ENCODE measurements around the gene ZC3H14. TPM values are rescaled to one million over a fixed set of nuclear protein-coding genes. Genes with fewer than 3 reads are reported as not detected.

The ZC3H14 gene
- total and polyA plus RNA-seq, 9 of the 15 experiments (the other 6 are each of a cell fraction or from before 2014, with no cell fraction given): 21.1 to 109 (median 45.3) TPM

DNA sequence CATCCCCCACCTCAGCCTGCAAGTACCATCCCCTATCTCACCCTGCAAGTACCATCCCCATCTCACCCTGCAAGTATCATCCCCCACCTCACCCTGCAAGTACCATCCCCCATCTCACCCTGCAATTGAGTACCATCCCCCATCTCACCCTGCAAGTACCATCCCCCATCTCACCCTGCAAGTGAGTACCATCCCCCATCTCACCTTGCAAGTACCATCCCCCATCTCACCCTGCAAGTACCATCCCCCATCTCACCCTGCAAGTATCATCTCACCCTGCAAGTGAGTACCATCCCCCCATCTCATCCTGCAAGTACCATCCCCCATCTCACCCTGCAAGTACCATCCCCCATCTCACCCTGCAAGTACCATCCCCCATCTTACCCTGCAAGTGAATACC, 45.0 kb downstream of the ZC3H14 start:
- H4K20me1 ChIP-seq (replicated peaks; ENCODE audit: control insufficient read depth, insufficient read depth, low read length): no peaks in the 10 kb centered on the region
- H3K36me3 ChIP-seq (ENCODE audit: control insufficient read depth, insufficient read depth, low read length): peaks cover 86% of the 10 kb centered on the region
- H3K27me3 ChIP-seq (ENCODE audit: control insufficient read depth in 2 of 2, insufficient read depth in 2 of 2, low read length in 2 of 2): no peaks in the 10 kb centered on the region
- DNase-seq (ENCODE audit: extremely low read depth in 1 of 4, low spot score in 3 of 4) (no peak), FAIRE-seq (no peak), ATAC-seq (no peak)
- H3K9ac ChIP-seq (ENCODE audit: insufficient read depth in 1 of 2, low read depth in 2 of 2, low read length in 2 of 2): no peak overlapping the region
- intact Hi-C loops (cut with micrococcal nuclease): no loop called here
- CTCF ChIA-PET (ENCODE audit: low intra/inter-chr PET ratio): no interaction called here
- H3K4me3 ChIP-seq: no peak overlapping the region
- no peaks in the 10 kb centered on the region for H3K79me2 ChIP-seq (ENCODE audit: control insufficient read depth, insufficient read depth, low read length)
- H2AFZ ChIP-seq (ENCODE audit: low read depth, low read length): no peak overlapping the region
- no peak overlapping the region for H3K4me2 ChIP-seq (ENCODE audit: insufficient read depth, low read length)
- BruUV-seq (replicated peaks): no TSS peak
- no peak overlapping the region for H3K27ac ChIP-seq (ENCODE audit: extremely low read depth, low read depth, low read length)
- in situ Hi-C loops (cut with MboI): no loop called here
- TF ChIP-seq, protein P1, sequence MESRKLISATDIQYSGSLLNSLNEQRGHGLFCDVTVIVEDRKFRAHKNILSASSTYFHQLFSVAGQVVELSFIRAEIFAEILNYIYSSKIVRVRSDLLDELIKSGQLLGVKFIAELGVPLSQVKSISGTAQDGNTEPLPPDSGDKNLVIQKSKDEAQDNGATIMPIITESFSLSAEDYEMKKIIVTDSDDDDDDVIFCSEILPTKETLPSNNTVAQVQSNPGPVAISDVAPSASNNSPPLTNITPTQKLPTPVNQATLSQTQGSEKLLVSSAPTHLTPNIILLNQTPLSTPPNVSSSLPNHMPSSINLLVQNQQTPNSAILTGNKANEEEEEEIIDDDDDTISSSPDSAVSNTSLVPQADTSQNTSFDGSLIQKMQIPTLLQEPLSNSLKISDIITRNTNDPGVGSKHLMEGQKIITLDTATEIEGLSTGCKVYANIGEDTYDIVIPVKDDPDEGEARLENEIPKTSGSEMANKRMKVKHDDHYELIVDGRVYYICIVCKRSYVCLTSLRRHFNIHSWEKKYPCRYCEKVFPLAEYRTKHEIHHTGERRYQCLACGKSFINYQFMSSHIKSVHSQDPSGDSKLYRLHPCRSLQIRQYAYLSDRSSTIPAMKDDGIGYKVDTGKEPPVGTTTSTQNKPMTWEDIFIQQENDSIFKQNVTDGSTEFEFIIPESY (CRISPR knock-in tag; IDR thresholded peaks at IDR 0.05): no peak
- TF ChIP-seq SMAD4 (CRISPR knock-in tag; conservative IDR thresholded peaks at IDR 0.05) (no peak), ILK (tag; IDR thresholded peaks at IDR 0.05; ENCODE audit: borderline replicate concordance, low read depth) (no peak), CBFB (CRISPR knock-in tag; IDR thresholded peaks at IDR 0.05) (no peak)
- POLR2A ChIA-PET: no interaction called here
- no peaks in the 10 kb centered on the region for H3K9me3 ChIP-seq (replicated peaks; ENCODE audit: control insufficient read depth, insufficient read depth, low read depth, low read length)
- no peaks in the 10 kb centered on the region for H3K4me1 ChIP-seq (replicated peaks in 1 of 2; ENCODE audit: control insufficient read depth in 2 of 2, insufficient read depth in 2 of 2, low read length in 2 of 2)
- H3K9me1 ChIP-seq (ENCODE audit: control insufficient read depth, insufficient read depth, low read length): no peaks in the 10 kb centered on the region

DNA sequence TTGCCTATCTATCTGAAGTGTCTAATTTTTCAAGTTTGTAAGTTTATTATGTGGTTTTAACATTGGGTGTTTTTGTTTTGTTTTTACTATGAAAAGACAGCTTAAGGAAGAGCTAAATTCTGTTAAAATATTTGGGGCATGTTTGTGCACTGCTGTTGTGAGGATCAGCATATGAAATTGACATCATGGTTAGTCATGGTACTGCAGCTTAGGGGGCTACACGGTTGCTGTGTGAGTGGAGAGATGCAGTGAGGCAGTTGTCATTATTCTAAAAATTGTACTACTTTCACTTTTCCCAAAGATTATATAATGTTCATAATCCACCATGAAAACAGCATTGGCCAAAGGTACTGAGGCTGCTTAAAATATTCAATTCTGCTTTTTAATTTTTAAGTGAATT, 49.0 kb downstream of the ZC3H14 start:
- no peak for FAIRE-seq
- BruUV-seq (replicated peaks): no TSS peak
- Histone ChIP-seq H3K9me3 (replicated peaks; ENCODE audit: control insufficient read depth, insufficient read depth, low read depth, low read length) (no peaks in the 10 kb centered on the region), H4K20me1 (replicated peaks; ENCODE audit: control insufficient read depth, insufficient read depth, low read length) (no peaks in the 10 kb centered on the region), H3K36me3 (ENCODE audit: control insufficient read depth, insufficient read depth, low read length) (peaks cover 72% of the 10 kb centered on the region), H3K9me1 (ENCODE audit: control insufficient read depth, insufficient read depth, low read length) (no peaks in the 10 kb centered on the region), H2AFZ (ENCODE audit: low read depth, low read length) (no peak overlapping the region), H3K4me3 (no peak overlapping the region), H3K27me3 (ENCODE audit: control insufficient read depth in 2 of 2, insufficient read depth in 2 of 2, low read length in 2 of 2) (no peaks in the 10 kb centered on the region), H3K79me2 (ENCODE audit: control insufficient read depth, insufficient read depth, low read length) (no peaks in the 10 kb centered on the region), H3K27ac (ENCODE audit: extremely low read depth, low read depth, low read length) (no peak overlapping the region), H3K4me1 (replicated peaks in 1 of 2; ENCODE audit: control insufficient read depth in 2 of 2, insufficient read depth in 2 of 2, low read length in 2 of 2) (no peaks in the 10 kb centered on the region), H3K9ac (ENCODE audit: insufficient read depth in 1 of 2, low read depth in 2 of 2, low read length in 2 of 2) (no peak overlapping the region), H3K4me2 (ENCODE audit: insufficient read depth, low read length) (no peak overlapping the region)
- DNase-seq (ENCODE audit: extremely low read depth in 1 of 4, low spot score in 3 of 4): no peak
- ATAC-seq: no peak
- intact Hi-C loops (cut with micrococcal nuclease) (no loop called here), in situ Hi-C loops (cut with MboI) (no loop called here)
- POLR2A ChIA-PET: no interaction called here
- CTCF ChIA-PET (ENCODE audit: low intra/inter-chr PET ratio): no interaction called here
- 55% methylated on average over 1 of the region's 1 CpG for WGBS (ENCODE audit: insufficient coverage, low coverage, missing lambda C conversion rate)
- TF ChIP-seq ZNF717 (CRISPR knock-in tag; IDR thresholded peaks at IDR 0.05) (no peak), ETV6 (IDR thresholded peaks at IDR 0.05; ENCODE audit: borderline replicate concordance in 1 of 2, low read depth in 2 of 2, low read length in 1 of 2) (no peak), ETV6 (CRISPR knock-in tag; IDR thresholded peaks at IDR 0.05; ENCODE audit: borderline replicate concordance) (no peak), ELF4 (CRISPR knock-in tag; IDR thresholded peaks at IDR 0.05) (no peak), SP2 (IDR thresholded peaks at IDR 0.05; ENCODE audit: extremely low read depth, low read depth, low read length, poor library complexity, severe bottlenecking) (no peak), STAT5A (IDR thresholded peaks at IDR 0.05; ENCODE audit: borderline replicate concordance, low read length) (no peak), RAD21 (CRISPR knock-in tag; conservative IDR thresholded peaks at IDR 0.05 in 1 of 2, IDR thresholded peaks at IDR 0.05 in 1 of 2) (no peak)
- TF ChIP-seq, protein P2, sequence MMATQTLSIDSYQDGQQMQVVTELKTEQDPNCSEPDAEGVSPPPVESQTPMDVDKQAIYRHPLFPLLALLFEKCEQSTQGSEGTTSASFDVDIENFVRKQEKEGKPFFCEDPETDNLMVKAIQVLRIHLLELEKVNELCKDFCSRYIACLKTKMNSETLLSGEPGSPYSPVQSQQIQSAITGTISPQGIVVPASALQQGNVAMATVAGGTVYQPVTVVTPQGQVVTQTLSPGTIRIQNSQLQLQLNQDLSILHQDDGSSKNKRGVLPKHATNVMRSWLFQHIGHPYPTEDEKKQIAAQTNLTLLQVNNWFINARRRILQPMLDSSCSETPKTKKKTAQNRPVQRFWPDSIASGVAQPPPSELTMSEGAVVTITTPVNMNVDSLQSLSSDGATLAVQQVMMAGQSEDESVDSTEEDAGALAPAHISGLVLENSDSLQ (IDR thresholded peaks at IDR 0.05): no peak
- TF ChIP-seq, protein P3, sequence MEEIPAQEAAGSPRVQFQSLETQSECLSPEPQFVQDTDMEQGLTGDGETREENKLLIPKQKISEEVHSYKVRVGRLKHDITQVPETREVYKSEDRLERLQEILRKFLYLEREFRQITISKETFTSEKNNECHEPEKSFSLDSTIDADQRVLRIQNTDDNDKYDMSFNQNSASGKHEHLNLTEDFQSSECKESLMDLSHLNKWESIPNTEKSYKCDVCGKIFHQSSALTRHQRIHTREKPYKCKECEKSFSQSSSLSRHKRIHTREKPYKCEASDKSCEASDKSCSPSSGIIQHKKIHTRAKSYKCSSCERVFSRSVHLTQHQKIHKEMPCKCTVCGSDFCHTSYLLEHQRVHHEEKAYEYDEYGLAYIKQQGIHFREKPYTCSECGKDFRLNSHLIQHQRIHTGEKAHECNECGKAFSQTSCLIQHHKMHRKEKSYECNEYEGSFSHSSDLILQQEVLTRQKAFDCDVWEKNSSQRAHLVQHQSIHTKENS (CRISPR knock-in tag; IDR thresholded peaks at IDR 0.05): no peak

Data from K562 (cell line).